HepG2 (cell line): Measurements from ENCODE around the gene SMTN. TPM values are rescaled to one million over a fixed set of nuclear protein-coding genes. Genes with fewer than 3 reads are reported as not detected.

Source experiments
- AGO2 ChIP-seq: fragments of 200-400 bp; formaldehyde crosslinking; optimal IDR thresholded peaks from 2 replicates; pipeline ENCODE3; 2017; ENCODE audit warnings: mild to moderate bottlenecking, low read depth, low read length, moderate library complexity
- ATF7 ChIP-seq, 2 experiments: fragments of 450-650 bp in 1 of 2; sonication (generic) in 1 of 2; formaldehyde crosslinking in 1 of 2; IDR thresholded peaks; 2 replicates each; pipeline versions ENCODE4 v1.4.0 to v1.6.1; 2016 to 2020; ENCODE audit warnings: antibody characterized with exemption in 1 of 2, mild to moderate bottlenecking in 1 of 2, missing genetic modification reagents in 1 of 2
- GABPB1 ChIP-seq: IDR thresholded peaks from 2 replicates; pipeline ENCODE4 v1.6.1; 2016; ENCODE audit warnings: mild to moderate bottlenecking, missing genetic modification reagents, moderate library complexity, missing compliant biosample characterization
- GFI1 ChIP-seq: sonication (generic); formaldehyde crosslinking; IDR thresholded peaks from 2 replicates; pipeline ENCODE4 v1.5.0; 2020; ENCODE audit warnings: missing genetic modification reagents, mild to moderate bottlenecking, borderline replicate concordance
- MIER2 ChIP-seq: IDR thresholded peaks from 2 replicates; pipeline ENCODE4 v1.6.1; 2016; ENCODE audit warnings: missing biosample characterization, missing genetic modification reagents
- NCOA1 ChIP-seq: sonication (generic); formaldehyde crosslinking; IDR thresholded peaks from 2 replicates; pipeline ENCODE4 v1.9.0; 2021; ENCODE audit warnings: missing genetic modification reagents
- RAD21 ChIP-seq: fragments of 450-650 bp; formaldehyde crosslinking; IDR thresholded peaks from 2 replicates; pipeline ENCODE4 v1.5.0; 2020; ENCODE audit warnings: mild to moderate bottlenecking
- REXO4 ChIP-seq: sonication (generic); formaldehyde crosslinking; IDR thresholded peaks from 2 replicates; pipeline ENCODE4 v1.8.0; 2022; ENCODE audit warnings: missing genetic modification reagents, mild to moderate bottlenecking, borderline replicate concordance
- SRSF1 ChIP-seq: fragments of 200-400 bp; formaldehyde crosslinking; optimal IDR thresholded peaks from 2 replicates; pipeline ENCODE3; 2017; ENCODE audit warnings: mild to moderate bottlenecking, low read depth, low read length, moderate library complexity
- ZNF282 ChIP-seq: fragments of 450-650 bp; IDR thresholded peaks from 2 replicates; pipeline ENCODE4 v1.6.1; 2018; ENCODE audit not compliant: partially characterized antibody
- ZSCAN22 ChIP-seq: sonication (generic); formaldehyde crosslinking; IDR thresholded peaks from 2 replicates; pipeline ENCODE4 v1.4.0; 2020; ENCODE audit warnings: mild to moderate bottlenecking, missing genetic modification reagents
- ZSCAN31 ChIP-seq: sonication (generic); formaldehyde crosslinking; IDR thresholded peaks from 2 replicates; pipeline ENCODE4 v1.5.0; 2020; ENCODE audit warnings: low read depth, mild to moderate bottlenecking, missing genetic modification reagents
- polyA plus RNA-seq, 8 experiments: library from polyadenylated mRNA; depleted of rRNA in 3 of 8; stranded (reverse) in 7 of 8; unstranded in 1 of 8; fragments of >200 nt; fragmentation: Illumina TruSeq in 4 of 8; extraction: Trizol in 4 of 8; gene quantifications; 2 replicates each; pipeline versions ENCODE4 v1.2.1 to v1.2.3, GENCODE V29; 2011 to 2016; ENCODE audit warnings: low read depth in 4 of 8, missing spikeins in 1 of 8, mixed read lengths in 1 of 8; ENCODE audit not compliant: insufficient read depth in 1 of 8
- total RNA-seq, 5 experiments: library from RNA; depleted of rRNA; stranded (reverse); fragments of >200 nt; fragmentation: Illumina TruSeq; extraction: Trizol; gene quantifications; 2 replicates each; pipeline ENCODE4 v1.2.3, GENCODE V29; 2016; ENCODE audit warnings: low read depth in 1 of 5
- TF ChIP-seq, protein P1 (sequence below): sonication (generic); formaldehyde crosslinking; IDR thresholded peaks from 2 replicates; pipeline ENCODE4 v1.5.0; 2020; ENCODE audit warnings: mild to moderate bottlenecking, missing genetic modification reagents, moderate library complexity

Gene SMTN
- total and polyA plus RNA-seq, 2 of the 13 experiments (the other 11 are each of a cell fraction or from before 2014, with no cell fraction given) = 14.7 to 26.1 TPM

DNA sequence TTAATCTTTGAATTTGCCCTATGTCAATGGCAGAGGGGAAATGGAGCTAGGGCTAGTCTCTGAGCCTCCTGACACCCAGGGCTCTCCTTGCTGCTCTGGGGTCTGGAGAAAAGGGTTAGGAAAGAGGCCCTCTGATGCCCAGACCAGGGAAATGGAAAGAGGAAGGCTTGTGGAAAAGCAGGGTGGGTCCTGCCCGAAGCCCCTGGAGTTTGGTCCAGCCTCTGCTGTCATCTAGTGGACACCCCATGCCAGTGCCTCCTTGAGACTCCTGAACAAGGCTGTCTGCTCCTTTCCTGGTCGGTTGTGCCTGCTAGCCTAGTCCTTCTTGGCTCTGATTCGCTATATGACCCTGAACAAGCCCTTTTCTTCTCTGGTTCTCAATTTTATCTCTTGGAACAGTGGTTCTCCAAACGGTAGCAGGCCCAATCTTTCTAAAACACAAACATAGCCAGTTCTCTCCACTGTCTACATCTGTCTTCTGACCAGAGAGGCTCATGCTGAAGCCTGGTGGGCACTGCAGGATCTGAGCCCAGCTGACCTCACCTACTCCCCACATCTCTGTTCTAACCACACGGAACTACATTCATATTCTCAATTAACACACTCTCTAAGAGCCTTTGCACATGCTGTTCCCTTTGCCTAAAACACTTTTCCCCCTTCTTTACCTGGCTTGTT is 68.0 kb downstream of the SMTN start (continued):
- TF ChIP-seq GABPB1 (CRISPR knock-in tag) = no peak; the same call in 1 of the 2 replicates
- no peak for TF ChIP-seq GFI1 (CRISPR knock-in tag)
- TF ChIP-seq, protein P1, sequence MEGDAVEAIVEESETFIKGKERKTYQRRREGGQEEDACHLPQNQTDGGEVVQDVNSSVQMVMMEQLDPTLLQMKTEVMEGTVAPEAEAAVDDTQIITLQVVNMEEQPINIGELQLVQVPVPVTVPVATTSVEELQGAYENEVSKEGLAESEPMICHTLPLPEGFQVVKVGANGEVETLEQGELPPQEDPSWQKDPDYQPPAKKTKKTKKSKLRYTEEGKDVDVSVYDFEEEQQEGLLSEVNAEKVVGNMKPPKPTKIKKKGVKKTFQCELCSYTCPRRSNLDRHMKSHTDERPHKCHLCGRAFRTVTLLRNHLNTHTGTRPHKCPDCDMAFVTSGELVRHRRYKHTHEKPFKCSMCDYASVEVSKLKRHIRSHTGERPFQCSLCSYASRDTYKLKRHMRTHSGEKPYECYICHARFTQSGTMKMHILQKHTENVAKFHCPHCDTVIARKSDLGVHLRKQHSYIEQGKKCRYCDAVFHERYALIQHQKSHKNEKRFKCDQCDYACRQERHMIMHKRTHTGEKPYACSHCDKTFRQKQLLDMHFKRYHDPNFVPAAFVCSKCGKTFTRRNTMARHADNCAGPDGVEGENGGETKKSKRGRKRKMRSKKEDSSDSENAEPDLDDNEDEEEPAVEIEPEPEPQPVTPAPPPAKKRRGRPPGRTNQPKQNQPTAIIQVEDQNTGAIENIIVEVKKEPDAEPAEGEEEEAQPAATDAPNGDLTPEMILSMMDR (CRISPR knock-in tag) = peak; percentile 96
- no peak for TF ChIP-seq NCOA1
- no peak for TF ChIP-seq REXO4 (CRISPR knock-in tag)
- no peak for TF ChIP-seq AGO2
- TF ChIP-seq ZSCAN31 (CRISPR knock-in tag) = no peak
- no peak for TF ChIP-seq ZNF282
- TF ChIP-seq MIER2 (CRISPR knock-in tag) = no peak
- no peak for TF ChIP-seq ZSCAN22 (CRISPR knock-in tag)
- TF ChIP-seq ATF7 (IDR thresholded peaks at IDR 0.05) = no peak
- TF ChIP-seq ATF7 (CRISPR knock-in tag; IDR thresholded peaks at IDR 0.05) = no peak
- peak; percentile 95 for TF ChIP-seq RAD21 (CRISPR knock-in tag)
- TF ChIP-seq SRSF1 = no peak
